K562 (cell line): ENCODE measurements around the gene PSAP. TPM values are rescaled to one million over a fixed set of nuclear protein-coding genes. Genes with fewer than 3 reads are reported as not detected.

Source experiments
- ATAC-seq: fragments of 200-7000 bp; cut with Tn5 transposase; 3 replicates; pipeline ENCODE4 v1.9.1; 2020; ENCODE audit warnings: moderate library complexity
- BruUV-seq: library from RNA; stranded (reverse); fragments of 400-500 nt; replicated peaks from 2 replicates; lab custom pipeline; 2021; lab: Mats Ljungman, UMichigan
- CTCF ChIA-PET: fragments of 300-600 bp; formaldehyde crosslinking; extraction: SDS; loops from one replicate; lab custom pipeline; 2021; ENCODE audit warnings: low intra/inter-chr PET ratio; lab: Yijun Ruan, JAX
- POLR2A ChIA-PET: fragments of 300-600, 350-650 bp; sonication (Branson Sonifier 250); formaldehyde crosslinking; extraction: SDS; loops from one replicate; lab custom pipeline; 2021; ENCODE audit warnings: antibody characterized with exemption, inconsistent platforms; lab: Yijun Ruan, JAX
- DNase-seq, 4 experiments: peaks; one replicate each; pipeline versions ENCODE4 v3.0.0 to v3.0.0-alpha.2; 2011 to 2018; ENCODE audit warnings: low spot score in 3 of 4, mixed read lengths in 3 of 4; ENCODE audit errors: extremely low read depth in 1 of 4
- FAIRE-seq: peaks from 2 replicates; lab custom pipeline; 2011; peaks lifted over from hg19 to GRCh38; lab: Jason Lieb, UNC
- H2AFZ ChIP-seq: 2 replicates; pipeline ENCODE4 v1.6.0; 2011; ENCODE audit warnings: low read depth, low read length, control low read depth, inconsistent platforms
- H3K27ac ChIP-seq: fragments of 200-600 bp; 3 replicates; pipeline ENCODE4 v1.8.0; 2011; ENCODE audit warnings: low read depth, mild to moderate bottlenecking, control low read depth, inconsistent platforms, low read length, moderate library complexity, mixed read lengths; ENCODE audit errors: extremely low read depth
- H3K27me3 ChIP-seq, 2 experiments: fragments of 300-600 bp in 1 of 2; 2 replicates in 1 of 2; 3 replicates in 1 of 2; pipeline versions ENCODE4 v1.6.0 to v1.8.0; 2011; ENCODE audit warnings: inconsistent platforms in 2 of 2, low read length in 2 of 2, mild to moderate bottlenecking in 1 of 2, mixed read lengths in 1 of 2, moderate library complexity in 1 of 2; ENCODE audit not compliant: control insufficient read depth in 2 of 2, insufficient read depth in 2 of 2
- H3K36me3 ChIP-seq: fragments of 300-600 bp; 3 replicates; pipeline ENCODE4 v1.8.0; 2011; ENCODE audit warnings: mild to moderate bottlenecking, low read length, inconsistent platforms; ENCODE audit not compliant: control insufficient read depth, insufficient read depth
- H3K4me1 ChIP-seq, 2 experiments: fragments of 200-600 bp in 1 of 2; replicated peaks in 1 of 2; 2 replicates in 1 of 2; 3 replicates in 1 of 2; pipeline versions ENCODE4 v1.5.1 to v1.8.0; 2011; ENCODE audit warnings: inconsistent platforms in 2 of 2, low read length in 2 of 2, mild to moderate bottlenecking in 1 of 2, mixed read lengths in 1 of 2, moderate library complexity in 1 of 2; ENCODE audit not compliant: control insufficient read depth in 2 of 2, insufficient read depth in 2 of 2
- H3K4me2 ChIP-seq: 2 replicates; pipeline ENCODE4 v1.6.1; 2011; ENCODE audit warnings: low read length, control low read depth, inconsistent platforms, mixed read lengths; ENCODE audit not compliant: insufficient read depth
- H3K4me3 ChIP-seq: fragments of 200-600 bp; sonication (generic), shearing (Covaris generic); 2 replicates; pipeline ENCODE4 v1.5.1; 2016; ENCODE audit warnings: control low read depth, inconsistent platforms
- H3K79me2 ChIP-seq: fragments of 200-600 bp; 3 replicates; pipeline ENCODE4 v1.8.0; 2011; ENCODE audit warnings: low read length, inconsistent platforms; ENCODE audit not compliant: control insufficient read depth, insufficient read depth
- H3K9ac ChIP-seq, 2 experiments: 2 replicates each; pipeline versions ENCODE4 v1.6.0 to v1.6.1; 2011; ENCODE audit warnings: low read depth in 2 of 2, low read length in 2 of 2, control low read depth in 1 of 2, inconsistent platforms in 1 of 2, mild to moderate bottlenecking in 1 of 2, mixed read lengths in 1 of 2; ENCODE audit not compliant: insufficient read depth in 1 of 2
- H3K9me1 ChIP-seq: one replicate; pipeline ENCODE4 v1.6.0; 2011; ENCODE audit warnings: inconsistent platforms, mild to moderate bottlenecking, low read length, moderate library complexity; ENCODE audit not compliant: control insufficient read depth, insufficient read depth
- H3K9me3 ChIP-seq: replicated peaks from 2 replicates; pipeline ENCODE4 v1.5.1; 2011; ENCODE audit warnings: low read depth, low read length, inconsistent platforms; ENCODE audit not compliant: control insufficient read depth, insufficient read depth
- H4K20me1 ChIP-seq: replicated peaks from 2 replicates; pipeline ENCODE4 v1.6.1; 2011; ENCODE audit warnings: low read length, inconsistent platforms, mixed read lengths; ENCODE audit not compliant: control insufficient read depth, insufficient read depth
- CEBPB ChIP-seq: fragments of 450-650 bp; IDR thresholded peaks from 2 replicates; pipeline ENCODE4 v1.6.1; 2016; ENCODE audit warnings: missing genetic modification characterization, missing compliant biosample characterization
- HCFC1 ChIP-seq: IDR thresholded peaks from 2 replicates; pipeline ENCODE4 v1.6.1; 2012; ENCODE audit warnings: low read depth, low read length, improper control_type of control experiment
- JUND ChIP-seq, 2 experiments: IDR thresholded peaks; 2 replicates in 1 of 2; 3 replicates in 1 of 2; pipeline ENCODE4 v1.6.1; 2011; ENCODE audit warnings: borderline replicate concordance in 2 of 2, low read depth in 2 of 2, low read length in 2 of 2, improper control_type of control experiment in 1 of 2, missing biosample characterization in 1 of 2, missing genetic modification characterization in 1 of 2, missing genetic modification reagents in 1 of 2
- NR2C2 ChIP-seq, 2 experiments: fragments of 200-800 bp in 1 of 2; sonication (Bioruptor generic) in 1 of 2; sonication (generic) in 1 of 2; formaldehyde crosslinking in 1 of 2; IDR thresholded peaks; 2 replicates each; pipeline versions ENCODE4 v1.6.1 to v1.8.0; 2016 to 2022; ENCODE audit warnings: mild to moderate bottlenecking in 1 of 2, missing compliant biosample characterization in 1 of 2, missing genetic modification characterization in 1 of 2, missing genetic modification reagents in 1 of 2
- POLR2A ChIP-seq: fragments of 450-650 bp; conservative IDR thresholded peaks from 2 replicates; pipeline ENCODE4 v1.6.1; 2016
- ZNF785 ChIP-seq: fragments of 250-450 bp; sonication (Bioruptor Pico); IDR thresholded peaks from 2 replicates; pipeline ENCODE4 v1.4.0; 2020; ENCODE audit warnings: mild to moderate bottlenecking
- WGBS: fragments of 100-300 bp; shearing (Covaris generic); methylation state at CpG from one replicate; pipeline ENCODE4 v1.1.6; 2016; ENCODE audit warnings: low coverage, mixed read lengths; ENCODE audit not compliant: insufficient coverage; ENCODE audit errors: missing lambda C conversion rate; 5-methylcytosine and 5-hydroxymethylcytosine counted together
- in situ Hi-C: fragments of 300-500 bp; cut with MboI; formaldehyde crosslinking; loops from 4 replicates; pipeline ENCODE4 v1.15.0; 2018; ENCODE audit warnings: inconsistent platforms, mixed read lengths
- intact Hi-C: fragments of 100-400 bp; cut with micrococcal nuclease; formaldehyde crosslinking; loops from 2 replicates; pipeline ENCODE4 v1.14.2; 2022
- polyA plus RNA-seq, 8 experiments: library from polyadenylated mRNA; depleted of rRNA in 4 of 8; stranded (reverse) in 5 of 8; unstranded in 3 of 8; fragments of >200 nt; fragmentation: Nextera tagmentation in 2 of 8; fragmentation: Illumina TruSeq in 1 of 8; extraction: Ambion mirVana in 2 of 8; extraction: Trizol in 1 of 8; gene quantifications; 2 replicates each; pipeline versions ENCODE4 v1.2.1 to v1.2.3, GENCODE V29; 2011 to 2014; ENCODE audit warnings: inconsistent platforms in 1 of 8, missing spikeins in 1 of 8
- total RNA-seq, 7 experiments: library from RNA; depleted of rRNA in 6 of 7; stranded (reverse); fragments of >200 nt in 6 of 7; fragmentation: Illumina TruSeq in 2 of 7; extraction: Trizol in 2 of 7; gene quantifications; 2 replicates each; pipeline versions ENCODE4 v1.2.1 to v1.2.3, GENCODE V29; 2011 to 2021; ENCODE audit warnings: low replicate concordance in 1 of 7
- TF ChIP-seq, protein P1 (sequence below): fragments of 250-450 bp; sonication (Bioruptor Pico); IDR thresholded peaks from 2 replicates; pipeline ENCODE4 v1.4.0; 2020; ENCODE audit warnings: mild to moderate bottlenecking, moderate library complexity

Gene PSAP
- total and polyA plus RNA-seq, 9 of the 15 experiments (the other 6 are each of a cell fraction or from before 2014, with no cell fraction given): 245 to 700 (median 429) TPM

DNA sequence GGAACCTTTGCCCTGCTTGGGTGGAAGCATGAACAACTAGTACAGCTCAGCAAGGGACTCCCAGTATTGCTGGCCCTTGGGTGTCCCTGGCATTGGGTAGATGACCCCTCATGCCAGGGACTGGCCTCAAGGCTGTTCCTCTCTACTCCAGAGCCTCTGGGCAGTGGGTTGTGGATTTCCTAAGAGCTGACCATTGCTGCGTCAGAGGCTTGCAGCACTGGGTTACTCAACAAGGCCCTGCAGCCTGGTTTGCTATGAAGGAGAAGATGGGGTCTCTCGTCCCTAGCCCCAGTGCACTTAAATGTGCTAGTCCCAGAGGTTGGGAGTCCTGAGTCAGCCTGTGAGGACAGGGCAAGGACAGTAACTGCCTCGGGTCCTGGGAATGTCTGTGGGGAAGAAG is 80.3 kb downstream of the PSAP start:
- no peaks in the 10 kb centered on the region for H3K36me3 ChIP-seq
- no peaks in the 10 kb centered on the region; the same call in 2 of the 3 replicates for H3K79me2 ChIP-seq
- ChIA-PET CTCF (no interaction called here), POLR2A (interaction anchor here (0.6 to 1.4 kb wide), 4 partner anchors 18 to 131 kb away, joined by 3 to 4 read pairs (median 3); no protein-coding TSS in a partner anchor)
- H3K4me2 ChIP-seq: no peak overlapping the region
- WGBS: 64% methylated on average over 3 of the region's 3 CpGs
- TF ChIP-seq CEBPB (tag) (0 out of 2 replicates have a peak, but pooled peaks have one; percentile 18), NR2C2 (CRISPR knock-in tag; IDR thresholded peaks at IDR 0.05) (no peak), NR2C2 (tag; IDR thresholded peaks at IDR 0.05) (no peak), JUND (IDR thresholded peaks at IDR 0.05; ENCODE audit: borderline replicate concordance, low read depth, low read length) (no peak), JUND (tag; IDR thresholded peaks at IDR 0.05; ENCODE audit: borderline replicate concordance, low read depth, low read length) (no peak), POLR2A (no peak), ZNF785 (CRISPR knock-in tag) (no peak), HCFC1 (no peak)
- TF ChIP-seq, protein P1, sequence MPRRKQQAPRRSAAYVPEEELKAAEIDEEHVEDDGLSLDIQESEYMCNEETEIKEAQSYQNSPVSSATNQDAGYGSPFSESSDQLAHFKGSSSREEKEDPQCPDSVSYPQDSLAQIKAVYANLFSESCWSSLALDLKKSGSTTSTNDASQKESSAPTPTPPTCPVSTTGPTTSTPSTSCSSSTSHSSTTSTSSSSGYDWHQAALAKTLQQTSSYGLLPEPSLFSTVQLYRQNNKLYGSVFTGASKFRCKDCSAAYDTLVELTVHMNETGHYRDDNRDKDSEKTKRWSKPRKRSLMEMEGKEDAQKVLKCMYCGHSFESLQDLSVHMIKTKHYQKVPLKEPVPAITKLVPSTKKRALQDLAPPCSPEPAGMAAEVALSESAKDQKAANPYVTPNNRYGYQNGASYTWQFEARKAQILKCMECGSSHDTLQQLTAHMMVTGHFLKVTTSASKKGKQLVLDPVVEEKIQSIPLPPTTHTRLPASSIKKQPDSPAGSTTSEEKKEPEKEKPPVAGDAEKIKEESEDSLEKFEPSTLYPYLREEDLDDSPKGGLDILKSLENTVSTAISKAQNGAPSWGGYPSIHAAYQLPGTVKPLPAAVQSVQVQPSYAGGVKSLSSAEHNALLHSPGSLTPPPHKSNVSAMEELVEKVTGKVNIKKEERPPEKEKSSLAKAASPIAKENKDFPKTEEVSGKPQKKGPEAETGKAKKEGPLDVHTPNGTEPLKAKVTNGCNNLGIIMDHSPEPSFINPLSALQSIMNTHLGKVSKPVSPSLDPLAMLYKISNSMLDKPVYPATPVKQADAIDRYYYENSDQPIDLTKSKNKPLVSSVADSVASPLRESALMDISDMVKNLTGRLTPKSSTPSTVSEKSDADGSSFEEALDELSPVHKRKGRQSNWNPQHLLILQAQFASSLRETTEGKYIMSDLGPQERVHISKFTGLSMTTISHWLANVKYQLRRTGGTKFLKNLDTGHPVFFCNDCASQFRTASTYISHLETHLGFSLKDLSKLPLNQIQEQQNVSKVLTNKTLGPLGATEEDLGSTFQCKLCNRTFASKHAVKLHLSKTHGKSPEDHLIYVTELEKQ (CRISPR knock-in tag): no peak
- no TSS peak for BruUV-seq
- H3K9me1 ChIP-seq: no peaks in the 10 kb centered on the region
- intact Hi-C loops: no loop called here
- H3K4me3 ChIP-seq: no peak overlapping the region
- in situ Hi-C loops: no loop called here
- no peak overlapping the region for H2AFZ ChIP-seq
- H3K27ac ChIP-seq: no peak overlapping the region
- peaks cover 3% of the 10 kb centered on the region; the same call in 1 of the 2 replicates for H4K20me1 ChIP-seq
- FAIRE-seq (no peak), DNase-seq (no peak), ATAC-seq (no peak)
- no peak overlapping the region; a peak in 1 of 4 replicates for H3K9ac ChIP-seq
- no peaks in the 10 kb centered on the region for H3K9me3 ChIP-seq
- peaks cover 43 to 47% of the 10 kb centered on the region in 2 experiments for H3K4me1 ChIP-seq
- H3K27me3 ChIP-seq: no peaks in the 10 kb centered on the region
